Panc1 (cell line): Measurements from ENCODE around the gene CPPED1.

ENCODE experiments used
- CTCF ChIP-seq: fragments of 450-650 bp; IDR thresholded peaks from 2 replicates; pipeline ENCODE4 v1.5.1; 2017; ENCODE audit warnings: mild to moderate bottlenecking
- POLR2AphosphoS5 ChIP-seq: IDR thresholded peaks from 2 replicates; pipeline ENCODE4 v1.6.1; 2012; ENCODE audit warnings: mild to moderate bottlenecking, low read depth, low read length, moderate library complexity
- REST ChIP-seq, 2 experiments: IDR thresholded peaks; 2 replicates each; pipeline ENCODE4 v1.6.1; 2011 to 2012; ENCODE audit warnings: low read depth in 2 of 2, control low read depth in 1 of 2, low read length in 1 of 2, mild to moderate bottlenecking in 1 of 2, moderate library complexity in 1 of 2; ENCODE audit not compliant: insufficient read depth in 1 of 2
- SIN3A ChIP-seq: IDR thresholded peaks from 2 replicates; pipeline ENCODE4 v1.6.1; 2012; ENCODE audit warnings: low read depth, mild to moderate bottlenecking, low read length, moderate library complexity, borderline replicate concordance; ENCODE audit not compliant: insufficient read depth
- TCF7L2 ChIP-seq: IDR thresholded peaks from 2 replicates; pipeline ENCODE4 v1.6.1; 2011; ENCODE audit warnings: mild to moderate bottlenecking, low read depth, low read length, inconsistent platforms

- TF ChIP-seq CTCF = no peak
- TF ChIP-seq POLR2AphosphoS5 = no peak
- TF ChIP-seq REST (IDR thresholded peaks at IDR 0.05; ENCODE audit: insufficient read depth in 1 of 2, low read depth in 2 of 2, low read length in 1 of 2) = no peak
- no peak for TF ChIP-seq TCF7L2
- no peak for TF ChIP-seq SIN3A
Observed at GRCh38 chr16:12625716-12626115, 178.0 kb downstream of the CPPED1 start.
